GM21447 (cell line): Measurements from ENCODE around the gene GATD1.

Experiments
- ATAC-seq: cut with Tn5 transposase; IDR thresholded peaks from one replicate; pipeline ENCODE4 v1.9.1; 2021; ENCODE audit not compliant: unreplicated experiment

The GATD1 gene

GRCh38 chr11:796565-797295 is 19.4 kb upstream of the GATD1 start:
- no peak for ATAC-seq

DNA sequence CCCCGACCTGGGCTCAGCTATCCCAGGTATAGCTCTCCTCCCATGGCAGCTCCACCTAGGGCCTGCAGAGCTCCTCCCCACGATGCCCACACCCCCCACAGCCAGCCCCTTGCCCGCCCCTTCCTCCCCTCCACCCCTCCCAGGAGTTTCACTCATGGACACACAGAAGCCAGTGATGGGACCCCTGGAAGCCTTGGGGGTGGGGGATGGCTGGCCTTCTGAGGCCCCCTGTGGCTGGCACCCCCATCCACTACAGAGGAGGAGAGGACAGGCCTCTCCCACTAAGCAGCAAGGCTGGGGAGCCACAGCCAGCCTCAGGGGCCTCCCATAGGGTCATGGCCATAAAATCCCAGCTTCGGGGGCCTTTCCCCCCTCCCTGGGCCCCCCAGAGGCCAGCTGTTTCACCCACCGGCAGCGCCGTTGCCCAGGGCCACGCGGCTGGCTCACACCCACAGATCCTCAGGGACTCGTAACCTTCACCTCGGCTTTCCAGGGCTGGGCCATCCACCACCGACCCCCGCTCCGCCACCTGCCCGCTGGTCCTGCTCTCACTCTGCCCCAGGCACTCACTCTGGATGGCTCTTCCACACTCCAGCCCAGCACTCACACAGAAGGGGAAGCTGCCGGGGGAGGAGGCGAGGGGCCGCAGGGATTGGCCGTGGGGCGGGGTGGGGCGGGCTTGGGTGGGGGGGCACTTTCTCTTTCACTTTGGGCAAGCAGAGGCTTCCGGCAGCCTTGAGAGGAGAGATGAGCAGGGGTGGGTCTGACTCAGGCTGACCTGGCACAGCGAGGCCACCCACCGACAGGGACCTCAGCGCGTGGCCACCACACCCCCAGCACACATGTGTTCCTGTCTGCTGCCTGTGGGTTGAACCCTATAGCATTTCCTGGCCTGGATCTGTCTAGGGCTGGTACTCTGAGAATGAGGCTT is 18.6 kb upstream of the GATD1 start:
- peak; percentile 29 for ATAC-seq

GRCh38 chr11:794766-795633 is 17.7 kb upstream of the GATD1 start:
- no peak for ATAC-seq

GRCh38 chr11:794013-794765 is 16.9 kb upstream of the GATD1 start:
- ATAC-seq: no peak

DNA sequence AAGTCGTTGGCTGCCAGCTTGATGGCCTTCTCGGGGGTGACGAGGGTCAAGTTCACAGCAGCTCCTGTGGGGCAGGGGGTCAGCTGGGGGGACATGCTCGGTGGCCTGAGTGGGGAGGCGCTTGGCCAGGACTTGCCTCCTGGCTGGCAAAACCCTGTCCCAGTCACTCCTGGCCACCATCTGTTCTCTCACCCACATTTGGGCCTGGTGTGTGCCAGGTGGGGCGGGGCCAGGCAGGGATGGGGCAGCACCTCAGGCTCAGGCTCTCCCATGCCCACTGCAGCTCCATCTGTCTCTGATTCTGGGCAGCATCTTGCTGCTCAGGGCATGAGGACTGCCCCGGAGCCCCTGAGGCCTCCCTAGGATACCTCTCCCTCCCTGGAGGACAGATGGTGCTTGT is 16.3 kb upstream of the GATD1 start:
- no peak for ATAC-seq

GRCh38 chr11:792873-793272 is 15.6 kb upstream of the GATD1 start:
- ATAC-seq: no peak

GRCh38 chr11:792535-792821 is 15.2 kb upstream of the GATD1 start:
- ATAC-seq: no peak

- no peak for ATAC-seq
Measured at GRCh38 chr11:791658-792534, 14.6 kb upstream of the GATD1 start.

- ATAC-seq: no peak
Measured at GRCh38 chr11:790721-791564, 13.7 kb upstream of the GATD1 start.

DNA sequence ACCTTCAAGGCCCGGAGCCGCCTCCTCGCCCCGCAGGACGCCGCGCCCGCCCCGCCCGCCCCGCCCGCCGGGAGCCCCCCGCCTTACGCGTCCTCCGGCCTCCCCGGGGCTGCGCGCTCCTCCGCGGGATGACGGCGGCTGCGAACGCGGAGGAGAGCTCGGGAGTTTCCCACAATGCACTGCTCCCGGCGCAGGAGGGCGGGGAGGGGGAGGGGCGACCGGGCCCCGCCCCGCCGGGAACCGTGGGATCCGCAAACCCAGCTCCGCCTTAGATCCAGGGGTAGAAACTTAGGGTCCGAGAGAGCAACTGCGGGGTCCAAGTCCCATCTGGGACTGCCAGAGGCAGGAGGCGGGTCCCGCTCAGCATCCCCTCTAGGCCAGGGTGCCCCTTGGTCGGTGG is 12.7 kb upstream of the GATD1 start, which contains the start of gene CEND1:
TSS of gene CEND1 (minus strand) at position 148 of the 400 bp plus-strand sequence. CDS start 1,514 bp downstream, outside the sequence.
- ATAC-seq: no peak

GRCh38 chr11:788953-789940 is 12.0 kb upstream of the GATD1 start:
- ATAC-seq: no peak

GRCh38 chr11:788009-788640 is 10.8 kb upstream of the GATD1 start:
- ATAC-seq: no peak

- ATAC-seq: no peak
Measured at GRCh38 chr11:787084-787675, 9.9 kb upstream of the GATD1 start.

DNA sequence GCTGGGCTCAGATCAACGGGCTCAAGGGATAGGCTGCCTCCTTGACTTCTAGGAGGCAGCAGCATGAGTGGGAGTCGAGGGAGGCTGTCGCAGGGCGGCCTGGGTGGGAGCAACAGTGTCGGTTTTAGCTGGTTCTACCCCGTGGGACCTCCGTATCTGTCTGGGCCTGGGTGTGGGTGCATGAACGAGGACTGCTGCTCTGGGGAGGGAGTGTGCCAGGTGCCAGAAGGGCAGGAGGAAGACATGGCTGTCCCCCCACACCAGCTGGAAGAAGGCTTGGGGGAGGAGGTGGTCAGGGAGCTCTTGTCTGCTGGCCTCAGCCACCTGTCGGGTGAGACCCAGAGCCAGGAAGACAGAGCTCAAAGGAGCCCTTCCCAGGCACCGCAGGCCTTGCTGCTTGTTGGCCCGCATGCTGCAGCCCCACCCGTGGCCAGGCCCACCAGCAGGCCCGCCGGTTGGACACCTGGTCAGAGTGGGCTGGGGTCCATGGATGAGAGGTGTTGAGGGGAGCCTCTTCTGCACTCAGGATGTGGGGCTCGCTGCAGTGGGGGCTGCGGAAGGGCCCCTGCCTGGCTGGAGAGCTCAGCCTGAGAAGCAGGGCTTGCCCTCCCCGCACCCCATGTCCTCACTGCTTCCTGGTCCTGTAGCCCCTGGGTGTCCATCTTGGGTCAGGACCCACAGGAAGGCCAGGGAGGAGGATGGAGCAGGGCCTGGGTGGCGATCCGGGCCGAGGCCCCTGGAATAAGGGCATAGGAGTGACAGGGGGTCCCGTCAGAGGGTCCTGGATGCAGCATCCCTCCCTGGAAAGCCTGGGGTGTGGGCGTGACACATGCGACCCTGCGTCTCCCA is 9.2 kb upstream of the GATD1 start:
- no peak for ATAC-seq

GRCh38 chr11:783581-784015 is 6.3 kb upstream of the GATD1 start:
- ATAC-seq: no peak
